KG1 (cell line): ENCODE results near the gene DCDC1.

Source experiments
- DNase-seq: peaks from one replicate; lab custom pipeline; 2025; lab: John Stamatoyannopoulos, UW

Gene DCDC1

GRCh38 chr11:31231601-31232000 lies 137.9 kb downstream of the DCDC1 start:
- DNase-seq = no peak

GRCh38 chr11:31218847-31219246 lies 150.7 kb downstream of the DCDC1 start:
- no peak for DNase-seq

- DNase-seq = no peak
Measured at GRCh38 chr11:31214372-31214771, 155.2 kb downstream of the DCDC1 start.

- DNase-seq = no peak
Measured at GRCh38 chr11:31199378-31199777, 170.2 kb downstream of the DCDC1 start.

GRCh38 chr11:31173926-31174680 lies 195.4 kb downstream of the DCDC1 start:
- DNase-seq = no peak

GRCh38 chr11:31160504-31161422 lies 208.8 kb downstream of the DCDC1 start:
- no peak for DNase-seq

- DNase-seq = no peak
Measured at GRCh38 chr11:31150841-31151240, 218.7 kb downstream of the DCDC1 start.

GRCh38 chr11:31150011-31150410 lies 219.5 kb downstream of the DCDC1 start:
- DNase-seq = no peak

- DNase-seq = no peak
Measured at GRCh38 chr11:31141789-31142188, 227.8 kb downstream of the DCDC1 start.

- no peak for DNase-seq
Measured at GRCh38 chr11:31139479-31139878, 230.1 kb downstream of the DCDC1 start.

- DNase-seq = no peak
Measured at GRCh38 chr11:31132531-31133421, 236.8 kb downstream of the DCDC1 start.

GRCh38 chr11:31131760-31132159 lies 237.8 kb downstream of the DCDC1 start:
- no peak for DNase-seq

GRCh38 chr11:31127290-31127689 lies 242.2 kb downstream of the DCDC1 start:
- no peak for DNase-seq

- DNase-seq = no peak
Measured at GRCh38 chr11:31120428-31120827, 249.1 kb downstream of the DCDC1 start.

GRCh38 chr11:31118566-31118965 lies 251.0 kb downstream of the DCDC1 start:
- no peak for DNase-seq

GRCh38 chr11:31117038-31117437 lies 252.5 kb downstream of the DCDC1 start:
- DNase-seq = no peak

- no peak for DNase-seq
Measured at GRCh38 chr11:31114442-31114841, 255.1 kb downstream of the DCDC1 start.

- DNase-seq = no peak
Measured at GRCh38 chr11:31110830-31111229, 258.7 kb downstream of the DCDC1 start.

- no peak for DNase-seq
Measured at GRCh38 chr11:31109446-31109845, 260.1 kb downstream of the DCDC1 start.

- DNase-seq = no peak
Measured at GRCh38 chr11:31107649-31108048, 261.9 kb downstream of the DCDC1 start.

GRCh38 chr11:31106968-31107576 lies 262.5 kb downstream of the DCDC1 start:
- no peak for DNase-seq

- no peak for DNase-seq
Measured at GRCh38 chr11:31106326-31106725, 263.2 kb downstream of the DCDC1 start.
